Endodermal cell (in vitro differentiated cells): Measurements from ENCODE around the gene FANCL. TPM values are rescaled to one million over a fixed set of nuclear protein-coding genes. Genes with fewer than 3 reads are reported as not detected.

Experiments used
- DNase-seq: peaks from one replicate; pipeline ENCODE4 v3.0.0-alpha.2; 2017
- H3K27ac ChIP-seq: 2 replicates; pipeline ENCODE4 v1.5.1; 2013; ENCODE audit warnings: mild to moderate bottlenecking, low read depth, low read length, moderate library complexity
- H3K27me3 ChIP-seq: 2 replicates; pipeline ENCODE4 v1.6.1; 2013; ENCODE audit warnings: mild to moderate bottlenecking, low read length, moderate library complexity; ENCODE audit not compliant: insufficient read depth, control insufficient read depth, poor library complexity, severe bottlenecking
- H3K36me3 ChIP-seq: 2 replicates; pipeline ENCODE4 v1.7.0; 2013; ENCODE audit warnings: mild to moderate bottlenecking, low read length, moderate library complexity; ENCODE audit not compliant: control insufficient read depth, insufficient read depth
- H3K4me1 ChIP-seq: one replicate; pipeline ENCODE4 v1.7.0; 2013; ENCODE audit warnings: low read length; ENCODE audit not compliant: control insufficient read depth, insufficient read depth
- H3K4me3 ChIP-seq: 2 replicates; pipeline ENCODE4 v1.5.1; 2013; ENCODE audit warnings: mild to moderate bottlenecking, low read length, moderate library complexity
- H3K9ac ChIP-seq: 2 replicates; pipeline ENCODE4 v1.6.1; 2013; ENCODE audit warnings: mild to moderate bottlenecking, low read length, moderate library complexity; ENCODE audit not compliant: poor library complexity, severe bottlenecking; ENCODE audit errors: extremely low read depth
- H3K9me3 ChIP-seq: 2 replicates; pipeline ENCODE4 v1.6.1; 2013; ENCODE audit warnings: mild to moderate bottlenecking, low read length, moderate library complexity; ENCODE audit not compliant: control insufficient read depth
- H3K27ac Mint-ChIP-seq: 2 replicates; pipeline ENCODE4 v1.8.0; 2020; ENCODE audit warnings: mixed read lengths
- H3K27me3 Mint-ChIP-seq: 2 replicates; pipeline ENCODE4 v1.8.0; 2021; ENCODE audit warnings: mild to moderate bottlenecking, mixed read lengths; ENCODE audit not compliant: insufficient read depth
- H3K36me3 Mint-ChIP-seq: 2 replicates; pipeline ENCODE4 v1.8.0; 2020; ENCODE audit warnings: low read depth, mixed read lengths
- H3K4me1 Mint-ChIP-seq: 2 replicates; pipeline ENCODE4 v1.8.0; 2020; ENCODE audit warnings: mixed read lengths
- H3K4me3 Mint-ChIP-seq: 2 replicates; pipeline ENCODE4 v1.8.0; 2020; ENCODE audit warnings: mild to moderate bottlenecking, moderate library complexity, mixed read lengths
- H3K9me3 Mint-ChIP-seq: 2 replicates; pipeline ENCODE4 v1.8.0; 2020; ENCODE audit warnings: mild to moderate bottlenecking, mixed read lengths
- CTCF ChIP-seq: fragments of 200-600 bp; sonication (generic); conservative IDR thresholded peaks from 2 replicates; pipeline ENCODE4 v1.5.0; 2021; ENCODE audit warnings: antibody characterized with exemption, mild to moderate bottlenecking
- WGBS, 2 experiments: methylation state at CpG; one replicate each; pipeline versions ENCODE4 v1.1.5 to v1.1.7; 2013; ENCODE audit warnings: missing lambda C conversion rate in 2 of 2, mixed read lengths in 1 of 2; ENCODE audit not compliant: insufficient coverage in 1 of 2, insufficient read length in 1 of 2; 5-methylcytosine and 5-hydroxymethylcytosine counted together
- total RNA-seq, 2 donors: library from RNA; stranded (reverse); fragmentation: NEBNext Ultra II Directional in 1 of 2; extraction: Animal tissue kit (Norgen Biotek cat#: 25700) in 1 of 2; gene quantifications; 2 replicates in 1 of 2; 3 replicates in 1 of 2; pipeline ENCODE4 v1.2.1, GENCODE V29; 2021

FANCL gene
- total RNA-seq, 2 donors from 2014 or later: 64.0 to 85.2 TPM

DNA sequence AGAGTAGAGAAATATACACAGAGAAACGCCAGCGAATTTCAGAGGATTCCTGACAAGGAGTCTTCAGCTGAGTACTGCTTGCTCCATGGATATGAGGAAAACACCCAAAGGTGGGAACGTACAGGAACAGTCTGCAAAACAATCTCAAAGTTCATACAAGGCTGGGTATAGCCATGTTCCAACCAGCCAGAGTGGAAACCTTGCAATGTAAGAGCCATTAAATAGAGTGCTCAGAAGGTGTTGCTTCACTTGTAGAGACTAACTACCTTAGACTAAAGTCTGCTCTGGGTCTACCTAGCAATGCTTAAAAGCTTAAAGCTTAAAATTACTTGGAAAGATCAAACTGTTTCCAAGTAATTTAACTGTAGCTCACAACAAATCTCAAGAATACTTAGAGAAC is 6.0 kb downstream of the FANCL start:
- peak overlapping the region; percentile 64 for H3K4me3 ChIP-seq
- no peak overlapping the region for H3K27ac Mint-ChIP-seq
- no peaks in the 10 kb centered on the region for H3K27me3 Mint-ChIP-seq
- no peak overlapping the region for H3K4me3 Mint-ChIP-seq
- no peaks in the 10 kb centered on the region for H3K27me3 ChIP-seq
- H3K27ac ChIP-seq: no peak overlapping the region
- WGBS, 2 experiments: 94 to 97% methylated on average over 3 of the region's 3 CpGs
- peaks cover 27% of the 10 kb centered on the region for H3K9me3 ChIP-seq
- H3K36me3 Mint-ChIP-seq: peaks cover 14% of the 10 kb centered on the region
- H3K9me3 Mint-ChIP-seq: peaks cover 8% of the 10 kb centered on the region
- H3K4me1 ChIP-seq: peaks cover 6% of the 10 kb centered on the region
- peaks cover 6% of the 10 kb centered on the region for H3K36me3 ChIP-seq
- no peak overlapping the region for H3K9ac ChIP-seq
- no peak for DNase-seq
- TF ChIP-seq CTCF: no peak
- peaks cover 44% of the 10 kb centered on the region for H3K4me1 Mint-ChIP-seq

- peaks cover 10% of the 10 kb centered on the region for H3K4me1 Mint-ChIP-seq
- H3K4me3 Mint-ChIP-seq: no peak overlapping the region
- Histone ChIP-seq H3K36me3 (peaks cover 50% of the 10 kb centered on the region), H3K27me3 (no peaks in the 10 kb centered on the region), H3K9ac (no peak overlapping the region), H3K9me3 (no peaks in the 10 kb centered on the region), H3K27ac (no peak overlapping the region), H3K4me1 (peaks cover 3% of the 10 kb centered on the region), H3K4me3 (no peak overlapping the region)
- TF ChIP-seq CTCF: no peak
- WGBS, 2 experiments: 100% methylated on average over 1 of the region's 1 CpG
- no peaks in the 10 kb centered on the region for H3K9me3 Mint-ChIP-seq
- no peak for DNase-seq
- no peaks in the 10 kb centered on the region for H3K27me3 Mint-ChIP-seq
- H3K36me3 Mint-ChIP-seq: peaks cover 30% of the 10 kb centered on the region
- H3K27ac Mint-ChIP-seq: no peak overlapping the region
These were observed 12.8 kb downstream of the FANCL start for GRCh38 chr2:58228299-58228698.

GRCh38 chr2:58227171-58227917 is 13.8 kb downstream of the FANCL start:
- H3K36me3 Mint-ChIP-seq: peaks cover 30% of the 10 kb centered on the region
- H3K27me3 Mint-ChIP-seq: no peaks in the 10 kb centered on the region
- no peak for TF ChIP-seq CTCF
- Histone ChIP-seq H3K9ac (no peak overlapping the region), H3K9me3 (no peaks in the 10 kb centered on the region), H3K36me3 (peaks cover 52% of the 10 kb centered on the region), H3K4me1 (no peaks in the 10 kb centered on the region), H3K27ac (no peak overlapping the region), H3K27me3 (no peaks in the 10 kb centered on the region), H3K4me3 (no peak overlapping the region)
- peak overlapping the region; percentile 64 for H3K27ac Mint-ChIP-seq
- H3K4me3 Mint-ChIP-seq: no peak overlapping the region
- 95 to 96% methylated on average over 12 to 16 of the region's 16 CpGs for WGBS, 2 experiments
- no peak for DNase-seq
- H3K4me1 Mint-ChIP-seq: peaks cover 7% of the 10 kb centered on the region
- H3K9me3 Mint-ChIP-seq: no peaks in the 10 kb centered on the region
